Neural progenitor cell (in vitro differentiated cells): Measurements from ENCODE around the gene NFATC2.

Experiments used
- CTCF ChIP-seq: fragments of 200-600 bp; sonication (generic); IDR thresholded peaks from 2 replicates; pipeline ENCODE4 v1.5.1; 2017; ENCODE audit warnings: antibody characterized with exemption, mild to moderate bottlenecking
- EZH2 ChIP-seq: fragments of 200-600 bp; sonication (generic); IDR thresholded peaks from 2 replicates; pipeline ENCODE4 v1.6.1; 2017; ENCODE audit warnings: antibody characterized with exemption, mild to moderate bottlenecking, moderate library complexity

- TF ChIP-seq EZH2 (no peak), CTCF (no peak)
Observed at GRCh38 chr20:51531141-51531710, 11.3 kb downstream of the NFATC2 start.
